Measurements from ENCODE around the gene CEP41. TPM values are rescaled to one million over a fixed set of nuclear protein-coding genes. Genes with fewer than 3 reads are reported as not detected.

The CEP41 gene
- 7.5 TPM in 2 replicates for total RNA-seq (ENCODE audit: low replicate concordance)

GRCh38 chr7:130440527-130441365 lies at the start of gene CEP41:
CEP41 (minus strand) TSS chr7:130441016; CDS start chr7:130440966, 50 bp downstream.

GRCh38 chr7:130379921-130380860 lies 60.6 kb downstream of the CEP41 start, which contains the start of gene CPA1:
CPA1 (plus strand) TSS chr7:130380494; CDS start chr7:130380521, 27 bp downstream.

GRCh38 chr7:130344271-130344866 lies 96.4 kb downstream of the CEP41 start, which contains the start of gene CPA5:
CPA5 (plus strand) TSS chr7:130344816; CDS start chr7:130346486, 1,670 bp downstream.

Other genes starting within 250 kb of the CEP41 start
- 4.8 and 6.0 TPM in 2 replicates for gene TMEM209, start 235.6 kb downstream of the CEP41 start, total RNA-seq (ENCODE audit: low replicate concordance)
- not detected in 2 replicates for gene SSMEM1, start 233.2 kb downstream of the CEP41 start, total RNA-seq (ENCODE audit: low replicate concordance)
- gene CPA2, start 174.2 kb downstream of the CEP41 start, total RNA-seq (ENCODE audit: low replicate concordance): 0.08 TPM in 1 of 2 replicates, not detected in the other
- 52.9 and 72.7 TPM in 2 replicates for gene CPA4, start 147.9 kb downstream of the CEP41 start, total RNA-seq (ENCODE audit: low replicate concordance)
- 0.08 and 0.12 TPM in 2 replicates for gene CPA5, start 96.2 kb downstream of the CEP41 start, total RNA-seq (ENCODE audit: low replicate concordance)
- gene CPA1, start 60.5 kb downstream of the CEP41 start, total RNA-seq (ENCODE audit: low replicate concordance): 0.15 and 0.35 TPM in 2 replicates
- gene MEST, start 51.1 kb upstream of the CEP41 start, total RNA-seq (ENCODE audit: low replicate concordance): 197 and 248 TPM in 2 replicates
- 21.4 and 28.7 TPM in 2 replicates for gene COPG2, start 227.7 kb upstream of the CEP41 start, total RNA-seq (ENCODE audit: low replicate concordance)
- gene TSGA13, start 245.5 kb upstream of the CEP41 start, total RNA-seq (ENCODE audit: low replicate concordance): not detected in 2 replicates

All from smooth muscle cell of the coronary artery (primary cell).